Activated naive CD4-positive, alpha-beta T cell treated with anti-CD3 and anti-CD28 coated beads for 36 hours (primary cell): Measurements from ENCODE around the gene ARID5A. TPM values are rescaled to one million over a fixed set of nuclear protein-coding genes. Genes with fewer than 3 reads are reported as not detected.

Experiments used
- CTCF ChIA-PET: fragments of 350-600 bp; sonication (Branson Sonifier 250); formaldehyde crosslinking; loops from one replicate; lab custom pipeline; 2021; ENCODE audit warnings: antibody characterized with exemption; lab: Charles Lee
- DNase-seq: peaks from one replicate; pipeline ENCODE4 v3.0.0-alpha.2; 2020
- H3K27ac Mint-ChIP-seq: one replicate; pipeline ENCODE4 v1.8.0; 2021; ENCODE audit warnings: mild to moderate bottlenecking, mixed read lengths
- H3K27me3 Mint-ChIP-seq: one replicate; pipeline ENCODE4 v1.8.0; 2021; ENCODE audit warnings: low read depth, mixed read lengths
- H3K36me3 Mint-ChIP-seq: one replicate; pipeline ENCODE4 v1.8.0; 2021; ENCODE audit warnings: low read depth, mixed read lengths
- H3K4me1 Mint-ChIP-seq: one replicate; pipeline ENCODE4 v1.8.0; 2021; ENCODE audit warnings: low read depth, mixed read lengths
- H3K4me3 Mint-ChIP-seq: one replicate; pipeline ENCODE4 v1.8.0; 2021; ENCODE audit warnings: mild to moderate bottlenecking, moderate library complexity, mixed read lengths
- H3K9me3 Mint-ChIP-seq: one replicate; pipeline ENCODE4 v1.8.0; 2021; ENCODE audit warnings: mixed read lengths
- intact Hi-C: fragments of 100-400 bp; cut with micrococcal nuclease; formaldehyde crosslinking; loops from one replicate; pipeline ENCODE4 v1.15.1; 2023
- total RNA-seq, 2 experiments: library from RNA; stranded (reverse); gene quantifications; one replicate each; pipeline ENCODE4 v1.2.3, GENCODE V29; 2021

The ARID5A gene
- total RNA-seq, 2 experiments from 2014 or later: 349 to 351 TPM

- Mint-ChIP-seq H3K4me3 (no peak overlapping the region), H3K27ac (no peak overlapping the region), H3K9me3 (peaks cover 5% of the 10 kb centered on the region), H3K4me1 (peaks cover 23% of the 10 kb centered on the region), H3K27me3 (no peaks in the 10 kb centered on the region), H3K36me3 (no peaks in the 10 kb centered on the region)
- CTCF ChIA-PET: no interaction called here
- intact Hi-C loops: loop anchor here (1.0 kb wide), 1 partner anchor 14 kb away; no protein-coding TSS in a partner anchor
- DNase-seq: no peak
Measured at GRCh38 chr2:96500385-96501066, 36.0 kb upstream of the ARID5A start.

GRCh38 chr2:96501471-96501874 is 35.1 kb upstream of the ARID5A start:
- peaks cover 16% of the 10 kb centered on the region for H3K4me1 Mint-ChIP-seq

GRCh38 chr2:96501886-96502810 is 34.4 kb upstream of the ARID5A start:
- H3K4me3 Mint-ChIP-seq: peak overlapping the region; percentile 5
- no peaks in the 10 kb centered on the region for H3K36me3 Mint-ChIP-seq
- intact Hi-C loops: loop anchor here (1.0 kb wide), 1 partner anchor 16 kb away; no protein-coding TSS in a partner anchor
- peaks cover 16% of the 10 kb centered on the region for H3K4me1 Mint-ChIP-seq
- H3K27me3 Mint-ChIP-seq: no peaks in the 10 kb centered on the region
- peak overlapping the region; percentile 62 for H3K27ac Mint-ChIP-seq
- CTCF ChIA-PET: interaction anchor here (0.6 kb wide), 1 partner anchor 512 kb away, joined by 3 read pairs; no protein-coding TSS in a partner anchor
- H3K9me3 Mint-ChIP-seq: no peaks in the 10 kb centered on the region
- DNase-seq: no peak

More at GRCh38 chr2:96501471-96501874, 35.1 kb upstream of the ARID5A start:
- Mint-ChIP-seq H3K9me3 (no peaks in the 10 kb centered on the region), H3K27me3 (no peaks in the 10 kb centered on the region), H3K4me3 (peak overlapping the region; percentile 5), H3K36me3 (no peaks in the 10 kb centered on the region), H3K27ac (peak overlapping the region; percentile 62)
- intact Hi-C loops: loop anchor here (1.0 kb wide), 1 partner anchor 15 kb away; no protein-coding TSS in a partner anchor
- CTCF ChIA-PET: interaction anchor here (0.6 kb wide), 1 partner anchor 513 kb away, joined by 3 read pairs; no protein-coding TSS in a partner anchor
- peak; percentile 78 for DNase-seq

GRCh38 chr2:96502891-96503636 is 33.5 kb upstream of the ARID5A start:
- Mint-ChIP-seq H3K9me3 (no peaks in the 10 kb centered on the region), H3K27me3 (no peaks in the 10 kb centered on the region), H3K4me1 (peaks cover 22% of the 10 kb centered on the region), H3K4me3 (no peak overlapping the region), H3K27ac (no peak overlapping the region), H3K36me3 (no peaks in the 10 kb centered on the region)
- intact Hi-C loops: no loop called here
- no peak for DNase-seq
- CTCF ChIA-PET: interaction anchor here (1.0 kb wide), 1 partner anchor 96 kb away, joined by 4 read pairs; no protein-coding TSS in a partner anchor

GRCh38 chr2:96503637-96504243 is 32.8 kb upstream of the ARID5A start:
- Mint-ChIP-seq H3K4me1 (peaks cover 22% of the 10 kb centered on the region), H3K27me3 (no peaks in the 10 kb centered on the region), H3K36me3 (no peaks in the 10 kb centered on the region), H3K9me3 (no peaks in the 10 kb centered on the region), H3K4me3 (no peak overlapping the region), H3K27ac (no peak overlapping the region)
- CTCF ChIA-PET: interaction anchor here (1.0 to 9.6 kb wide), 3 partner anchors 34 to 97 kb away, joined by 3 to 195 read pairs (median 4); no protein-coding TSS in a partner anchor
- intact Hi-C loops: no loop called here
- no peak for DNase-seq

GRCh38 chr2:96505231-96505889 is 31.2 kb upstream of the ARID5A start, which contains the start of gene NEURL3:
Gene NEURL3 (minus strand): TSS chr2:96505357. CDS start chr2:96505286, 71 bp downstream.
- intact Hi-C loops: loop anchor here (5.0 kb wide), 1 partner anchor 298 kb away; the partner anchor contains the start of gene STARD7
- Mint-ChIP-seq H3K9me3 (no peaks in the 10 kb centered on the region), H3K27me3 (peaks cover 5% of the 10 kb centered on the region), H3K36me3 (no peaks in the 10 kb centered on the region), H3K4me1 (peaks cover 28% of the 10 kb centered on the region), H3K27ac (no peak within 1 kb of the TSS), H3K4me3 (no peak within 1 kb of the TSS)
- CTCF ChIA-PET: interaction anchor here (0.8 to 9.6 kb wide), 5 partner anchors 23 to 98 kb away, joined by 3 to 195 read pairs (median 7); no protein-coding TSS in a partner anchor
- DNase-seq: no peak

GRCh38 chr2:96506016-96506906 is 30.3 kb upstream of the ARID5A start:
- H3K4me3 Mint-ChIP-seq: no peak overlapping the region
- H3K27me3 Mint-ChIP-seq: peaks cover 8% of the 10 kb centered on the region
- no peaks in the 10 kb centered on the region for H3K9me3 Mint-ChIP-seq

GRCh38 chr2:96506907-96507240 is 29.7 kb upstream of the ARID5A start:
- intact Hi-C loops: loop anchor here (5.0 kb wide), 1 partner anchor 300 kb away; the partner anchor contains the start of gene STARD7
- no peak overlapping the region for H3K27ac Mint-ChIP-seq
- peaks cover 21% of the 10 kb centered on the region for H3K4me1 Mint-ChIP-seq
- peaks cover 8% of the 10 kb centered on the region for H3K27me3 Mint-ChIP-seq
- CTCF ChIA-PET: interaction anchor here (1.1 to 9.6 kb wide), 7 partner anchors 10 to 114 kb away, joined by 3 to 195 read pairs (median 5); no protein-coding TSS in a partner anchor
- H3K4me3 Mint-ChIP-seq: no peak overlapping the region
- DNase-seq: no peak
- H3K36me3 Mint-ChIP-seq: no peaks in the 10 kb centered on the region
- no peaks in the 10 kb centered on the region for H3K9me3 Mint-ChIP-seq

More at GRCh38 chr2:96506016-96506906, 30.3 kb upstream of the ARID5A start:
- no peak overlapping the region for H3K27ac Mint-ChIP-seq
- no peaks in the 10 kb centered on the region for H3K36me3 Mint-ChIP-seq
- CTCF ChIA-PET: interaction anchor here (0.8 to 9.6 kb wide), 8 partner anchors 9 to 99 kb away, joined by 3 to 195 read pairs (median 6); no protein-coding TSS in a partner anchor
- no peak for DNase-seq
- intact Hi-C loops: loop anchor here (5.0 kb wide), 1 partner anchor 299 kb away; the partner anchor contains the start of gene STARD7
- peaks cover 24% of the 10 kb centered on the region for H3K4me1 Mint-ChIP-seq

- peak; percentile 88 for DNase-seq
- Mint-ChIP-seq H3K4me3 (peak overlapping the region; percentile 70), H3K36me3 (no peaks in the 10 kb centered on the region), H3K27ac (no peak overlapping the region), H3K4me1 (peaks cover 17% of the 10 kb centered on the region), H3K9me3 (no peaks in the 10 kb centered on the region), H3K27me3 (peaks cover 8% of the 10 kb centered on the region)
- intact Hi-C loops: loop anchor here (1.0 to 5.0 kb wide), 10 partner anchors 22 to 515 kb away; partner anchors contain the start of genes ITPRIPL1, SNRNP200 and STARD7
- CTCF ChIA-PET: interaction anchor here (0.6 to 9.6 kb wide), 20 partner anchors 12 to 337 kb away, joined by 3 to 195 read pairs (median 6); partner anchors contain the start of gene SNRNP200
Measured at GRCh38 chr2:96507957-96508520, 28.5 kb upstream of the ARID5A start.
